Right kidney (tissue), 1 donor: ENCODE data around the gene CRIM1.

Experiments
- DNase-seq: peaks from one replicate; pipeline ENCODE4 v3.0.0-alpha.2; 2016

The CRIM1 gene

DNA sequence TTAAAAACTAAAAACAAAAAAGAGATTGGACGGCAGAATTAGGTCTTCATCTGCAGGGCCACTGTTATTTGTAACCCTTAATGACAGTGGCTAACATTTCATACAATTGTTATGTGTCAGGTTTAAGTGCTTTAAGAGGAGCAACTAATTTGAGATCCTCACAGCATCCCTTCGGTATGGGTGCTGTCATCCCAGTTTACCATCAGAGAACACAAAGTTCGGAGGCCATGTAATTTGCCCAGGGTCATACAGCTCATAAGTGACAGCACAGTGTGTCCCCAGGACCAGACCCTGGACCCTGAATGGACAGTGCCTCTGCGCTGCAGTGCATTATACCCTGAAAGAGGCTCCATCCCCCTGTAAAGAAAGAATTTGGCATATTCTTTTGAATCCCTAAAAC is 127.7 kb downstream of the CRIM1 start:
- DNase-seq = no peak

- DNase-seq = no peak
Measured at GRCh38 chr2:36484454-36484853, 128.9 kb downstream of the CRIM1 start.

DNA sequence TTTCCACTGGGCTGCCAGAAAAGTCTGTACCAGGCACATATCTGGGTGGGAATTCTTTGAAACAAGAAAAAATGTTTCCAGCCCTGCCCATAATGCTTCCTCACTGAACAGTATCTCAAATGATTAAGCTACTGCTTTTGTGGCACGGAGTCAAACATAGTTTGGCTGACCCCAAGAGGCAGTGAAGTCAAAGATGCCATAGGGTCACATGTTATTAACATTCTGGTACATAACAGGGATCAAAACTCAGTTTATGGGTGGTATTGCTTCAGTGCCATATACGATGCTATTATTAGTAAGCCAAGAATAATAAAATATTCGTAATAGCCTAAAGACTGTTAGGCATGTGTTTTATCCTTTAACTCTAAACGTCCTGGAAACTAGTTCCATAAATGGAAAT is 129.9 kb downstream of the CRIM1 start:
- DNase-seq = no peak

GRCh38 chr2:36486521-36487044 is 131.0 kb downstream of the CRIM1 start:
- DNase-seq = no peak

DNA sequence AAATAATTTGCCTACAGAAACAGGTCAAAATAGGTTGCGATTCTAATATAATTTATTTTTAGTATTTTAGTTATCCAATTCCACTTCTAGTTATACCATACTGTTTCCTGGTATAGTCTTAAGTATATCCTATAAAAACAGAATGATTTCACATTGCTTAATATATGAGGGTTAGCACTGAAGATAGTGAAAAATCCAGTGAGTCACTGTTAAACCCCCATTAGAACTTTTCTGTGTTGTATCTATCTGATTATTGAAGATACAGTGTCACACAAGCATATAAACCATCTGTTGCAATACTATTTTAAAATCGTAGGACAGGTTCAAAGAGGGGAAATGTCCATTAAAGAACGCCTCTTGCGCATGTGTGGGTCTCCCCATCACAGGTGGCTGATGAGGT is 132.4 kb downstream of the CRIM1 start:
- no peak for DNase-seq

DNA sequence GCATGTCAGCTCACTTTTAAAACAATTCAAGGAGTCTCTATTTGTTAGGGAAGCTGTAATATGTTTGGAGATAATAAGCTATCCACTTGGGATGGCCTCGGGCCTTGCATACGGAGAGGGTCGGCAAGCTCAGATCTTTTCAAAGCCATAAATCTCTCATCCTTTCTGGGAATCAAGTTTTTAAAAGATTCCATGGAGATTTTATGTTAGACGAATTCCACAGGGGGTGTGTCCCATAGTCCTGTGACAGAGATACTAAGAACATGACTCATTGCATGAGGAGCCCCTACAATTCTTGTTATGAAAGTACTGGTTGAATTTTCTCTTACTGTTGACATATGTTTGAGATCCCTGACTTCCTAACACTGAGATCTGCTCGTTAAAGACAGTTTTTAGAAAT is 133.7 kb downstream of the CRIM1 start:
- no peak for DNase-seq

- no peak for DNase-seq
Measured at GRCh38 chr2:36490749-36491148, 135.2 kb downstream of the CRIM1 start.

- DNase-seq = no peak
Measured at GRCh38 chr2:36492216-36492945, 136.8 kb downstream of the CRIM1 start.

DNA sequence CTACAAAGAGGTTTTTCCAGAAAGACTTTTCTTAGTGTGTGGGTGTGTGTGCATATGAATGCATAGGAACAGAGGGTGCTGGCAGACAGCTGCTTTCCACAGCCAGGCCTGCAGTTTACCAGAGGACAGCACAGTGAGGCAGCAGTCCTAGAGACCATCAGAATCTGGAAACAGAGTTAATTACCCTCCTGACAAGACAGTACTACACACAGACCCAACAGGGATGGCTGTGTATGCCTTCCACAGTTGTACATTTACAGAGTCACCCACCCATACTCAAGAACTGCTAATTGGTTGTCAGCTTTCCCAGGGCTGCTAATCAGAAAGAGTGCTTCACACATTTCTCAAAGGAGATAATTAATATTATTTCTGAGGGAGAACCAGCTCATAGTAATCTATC is 137.7 kb downstream of the CRIM1 start:
- no peak for DNase-seq

DNA sequence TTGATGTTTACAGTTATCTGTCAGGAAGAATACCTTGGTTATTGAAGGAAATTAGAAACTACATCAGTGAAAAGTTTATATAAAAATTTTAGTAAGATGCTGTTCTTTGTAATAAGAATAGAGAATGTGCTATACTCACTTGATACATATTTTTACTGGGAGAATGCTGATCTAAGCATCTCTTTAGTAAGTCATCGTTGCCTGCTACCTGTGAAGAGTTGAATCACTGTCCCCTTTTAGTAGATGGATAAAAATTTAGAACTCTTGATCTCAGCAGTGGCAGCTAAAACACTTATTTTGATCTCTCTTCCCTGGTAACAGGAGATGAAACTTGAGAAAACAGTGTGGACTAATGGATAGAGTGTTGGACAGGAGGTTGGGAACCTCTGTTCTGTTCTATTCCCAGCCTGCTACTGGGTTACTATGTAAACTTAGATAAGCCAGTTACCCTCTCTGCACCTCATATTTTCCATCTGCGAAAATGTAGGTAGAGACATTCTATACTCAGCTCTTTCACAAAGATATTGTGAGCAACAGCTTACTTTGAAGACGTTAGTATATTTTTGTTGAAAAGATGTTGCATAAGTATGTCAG is 142.1 kb downstream of the CRIM1 start:
- DNase-seq = no peak

- no peak for DNase-seq
Measured at GRCh38 chr2:36499128-36499820, 143.7 kb downstream of the CRIM1 start.

DNA sequence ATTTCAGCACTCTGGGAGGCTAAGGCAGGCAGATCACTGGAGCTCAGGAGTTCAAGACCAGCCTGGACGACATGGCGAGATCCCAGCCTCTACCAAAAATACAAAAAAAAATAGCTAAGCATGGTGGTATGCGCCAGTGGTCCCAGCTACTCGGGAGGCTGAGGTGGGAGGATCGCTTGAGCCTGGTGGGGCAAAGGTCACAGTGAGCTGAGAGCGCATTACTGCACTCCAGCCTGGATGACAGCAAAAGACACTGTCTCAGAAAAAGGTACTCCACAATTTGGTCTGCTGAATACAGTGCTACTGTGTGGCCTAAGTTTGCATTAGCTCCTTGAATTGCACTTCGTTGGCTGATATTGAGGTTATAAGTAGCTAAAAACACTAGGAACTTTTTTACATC is 144.5 kb downstream of the CRIM1 start:
- DNase-seq = no peak

- DNase-seq = no peak
Measured at GRCh38 chr2:36502081-36502480, 146.5 kb downstream of the CRIM1 start.

DNA sequence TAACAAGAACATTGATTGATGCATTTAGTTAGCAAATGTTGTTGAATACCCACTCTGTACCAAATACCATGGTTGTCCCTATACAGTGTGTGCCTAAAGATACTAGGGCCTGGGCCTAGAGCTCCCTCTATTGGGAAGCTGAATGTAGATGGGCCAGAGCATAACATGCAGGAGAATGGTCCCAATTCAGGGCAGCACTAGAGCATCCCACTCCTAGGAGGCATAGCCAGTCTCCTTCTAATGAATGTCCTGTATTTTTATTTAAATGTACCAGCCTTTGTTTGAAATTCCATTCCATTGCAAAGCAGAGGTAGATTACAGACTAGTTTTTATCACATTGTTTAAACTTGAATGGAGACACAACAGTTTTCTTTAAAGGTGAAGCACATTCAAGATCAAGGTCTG is 151.8 kb downstream of the CRIM1 start:
- DNase-seq = no peak

DNA sequence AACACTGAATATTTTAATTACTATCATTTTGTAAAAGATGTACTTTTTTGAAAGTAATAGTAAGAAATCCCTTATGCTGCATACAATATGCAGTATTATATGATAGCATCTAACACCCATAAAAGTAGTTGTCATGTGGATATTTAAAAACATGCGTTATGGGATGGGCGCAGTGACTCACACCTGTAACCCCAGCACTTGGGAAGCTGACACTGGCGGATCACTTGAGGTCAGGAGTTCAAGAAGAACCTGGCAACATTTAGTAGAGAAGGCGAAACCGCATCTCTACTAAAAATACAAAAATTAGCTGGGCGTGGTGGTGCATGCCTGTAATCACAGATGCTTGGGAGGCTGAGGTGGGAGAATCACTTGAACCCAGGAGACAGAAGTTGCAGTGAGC is 153.5 kb downstream of the CRIM1 start:
- DNase-seq = no peak

- DNase-seq = no peak
Measured at GRCh38 chr2:36511858-36512603, 156.5 kb downstream of the CRIM1 start.

- no peak for DNase-seq
Measured at GRCh38 chr2:36512705-36513104, 157.1 kb downstream of the CRIM1 start.

DNA sequence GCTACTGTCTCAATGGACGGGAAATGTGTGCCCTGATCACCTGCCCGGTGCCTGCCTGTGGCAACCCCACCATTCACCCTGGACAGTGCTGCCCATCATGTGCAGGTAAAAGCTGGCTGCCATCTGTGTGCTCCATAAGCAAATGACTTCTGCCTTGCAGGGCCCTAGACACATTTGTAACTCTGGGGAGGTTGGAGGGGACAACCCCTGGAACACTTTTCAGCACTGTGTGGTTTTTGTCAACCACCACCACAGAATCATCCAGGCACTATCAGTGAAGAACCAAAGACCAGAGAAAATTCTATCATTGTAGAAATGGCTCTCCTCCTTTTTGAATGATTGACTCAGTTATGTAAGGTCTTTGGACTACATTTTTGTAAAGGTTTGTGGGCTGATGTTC is 158.1 kb downstream of the CRIM1 start:
- DNase-seq = no peak

GRCh38 chr2:36515538-36515937 is 160.0 kb downstream of the CRIM1 start:
- DNase-seq = no peak

DNA sequence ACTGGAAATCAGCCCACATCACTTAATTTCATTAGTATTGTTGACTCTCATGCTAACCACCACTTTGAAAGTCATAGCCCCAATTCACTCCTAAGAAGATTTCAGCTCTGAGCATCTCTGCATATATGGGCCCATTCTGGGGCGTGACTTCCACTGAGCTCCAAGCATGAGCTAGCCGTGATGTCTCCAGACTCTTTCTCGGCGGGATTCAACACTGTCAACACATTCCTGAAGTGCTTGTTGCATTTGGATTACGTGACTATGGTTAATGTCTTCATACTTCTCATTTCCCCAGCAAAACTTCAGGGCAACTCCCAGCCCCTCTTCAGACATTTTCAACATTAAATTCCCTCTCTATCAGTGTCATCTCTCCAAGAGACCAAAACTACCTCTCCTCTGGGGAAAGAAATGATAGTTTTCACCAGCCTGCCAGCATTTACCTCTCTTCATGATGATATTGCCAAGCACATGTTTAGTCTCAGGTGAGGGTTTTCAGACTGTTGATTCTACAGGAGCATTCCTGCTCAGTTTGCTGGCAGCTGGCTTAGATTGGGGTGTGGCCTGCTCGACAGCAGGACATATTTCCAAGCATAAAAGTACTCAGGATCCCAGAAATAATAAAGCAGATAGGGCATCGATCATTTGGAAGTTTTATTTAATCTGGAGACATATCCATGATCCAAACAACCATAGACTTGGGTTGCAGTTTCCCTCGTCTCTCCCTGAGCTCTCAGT is 160.7 kb downstream of the CRIM1 start:
- no peak for DNase-seq

DNA sequence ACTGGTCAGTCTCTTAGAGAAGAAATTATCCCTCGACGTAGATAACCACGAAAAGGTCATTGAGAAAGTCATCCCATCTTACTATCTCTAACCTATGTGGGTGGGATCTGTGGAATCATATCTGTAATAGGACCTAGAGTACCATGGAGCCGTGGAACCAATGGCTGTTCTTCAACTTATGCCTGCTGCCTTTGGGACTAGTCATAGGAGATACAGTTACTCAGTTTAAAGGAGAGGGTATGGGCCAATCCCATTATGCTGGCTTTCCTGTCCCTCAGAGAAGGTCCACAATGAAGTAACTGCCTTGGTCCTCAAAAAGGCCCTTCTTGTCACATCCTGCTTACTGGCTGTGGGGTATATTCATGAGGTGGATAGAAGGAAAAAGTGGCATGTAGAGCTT is 164.9 kb downstream of the CRIM1 start:
- no peak for DNase-seq

DNA sequence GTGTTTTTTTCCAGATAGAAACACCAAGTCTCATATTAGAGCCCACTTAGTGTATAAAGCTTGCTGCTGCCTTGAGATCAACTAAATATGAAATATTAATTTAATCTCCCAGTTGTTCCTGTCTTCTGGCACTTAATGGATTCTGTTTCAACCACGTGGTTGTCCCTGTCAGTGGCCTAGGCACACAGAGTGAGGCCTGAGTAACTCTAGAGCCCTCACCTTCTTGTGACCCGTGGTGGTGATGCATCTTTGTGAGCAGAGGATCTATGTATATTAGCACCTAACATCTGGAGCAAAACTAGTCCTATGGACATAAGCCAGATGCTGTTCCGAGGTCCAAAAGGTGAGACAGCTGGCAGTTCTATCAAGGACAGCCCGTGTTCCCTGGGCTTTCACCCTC is 167.6 kb downstream of the CRIM1 start:
- no peak for DNase-seq
